ENCODE results near the gene OR1F1.
"Not testable (repeated sequence)": the region's sequence is repeated elsewhere in the genome, so short reads cannot be mapped to it uniquely, and the experiment has no call there.

The OR1F1 gene

GRCh38 chr16:3175157-3176093, 12.6 kb upstream of the OR1F1 start:
- no peak for DNase-seq

- DNase-seq, result no peak
Measured at GRCh38 chr16:3179651-3180050, 8.4 kb upstream of the OR1F1 start.

- DNase-seq, result no peak
Measured at GRCh38 chr16:3180445-3180878, 7.5 kb upstream of the OR1F1 start.

- not testable (repeated sequence) for DNase-seq
Measured at GRCh38 chr16:3182293-3182607, 5.8 kb upstream of the OR1F1 start.

GRCh38 chr16:3182608-3183444, 5.2 kb upstream of the OR1F1 start:
- no peak for DNase-seq

- DNase-seq, result no peak
Measured at GRCh38 chr16:3183445-3184139, 4.4 kb upstream of the OR1F1 start.

GRCh38 chr16:3186946-3187690, 886 bp upstream of the OR1F1 start:
- DNase-seq, result no peak

GRCh38 chr16:3188675-3188924, 596 bp downstream of the OR1F1 start:
- no peak for DNase-seq

- DNase-seq, result peak; percentile 62
Measured at GRCh38 chr16:3188925-3189825, 1.2 kb downstream of the OR1F1 start.

- no peak for DNase-seq
Measured at GRCh38 chr16:3189869-3190268, 1.9 kb downstream of the OR1F1 start.

GRCh38 chr16:3190949-3191353, 2.9 kb downstream of the OR1F1 start:
- no peak for DNase-seq

- no peak for DNase-seq
Measured at GRCh38 chr16:3192476-3193019, 4.5 kb downstream of the OR1F1 start.

- DNase-seq, result no peak
Measured at GRCh38 chr16:3193221-3194212, 5.5 kb downstream of the OR1F1 start.

GRCh38 chr16:3194792-3195191, 6.8 kb downstream of the OR1F1 start:
- no peak for DNase-seq

GRCh38 chr16:3195975-3196374, 8.0 kb downstream of the OR1F1 start:
- no peak for DNase-seq

GRCh38 chr16:3197694-3198333, 9.8 kb downstream of the OR1F1 start:
- DNase-seq, result not testable (repeated sequence)

GRCh38 chr16:3198334-3199072, 10.5 kb downstream of the OR1F1 start:
- no peak for DNase-seq

- DNase-seq, result no peak
Measured at GRCh38 chr16:3202903-3203539, 15.0 kb downstream of the OR1F1 start.

All from NCI-H1436 (cell line).